ENCODE measurements around the gene ULK4.
"Not testable (repeated sequence)": the region's sequence is repeated elsewhere in the genome, so short reads cannot be mapped to it uniquely, and the experiment has no call there.

GRCh38 chr3:41675102-41675501, 286.8 kb downstream of the ULK4 start:
- TF ChIP-seq, protein P1, sequence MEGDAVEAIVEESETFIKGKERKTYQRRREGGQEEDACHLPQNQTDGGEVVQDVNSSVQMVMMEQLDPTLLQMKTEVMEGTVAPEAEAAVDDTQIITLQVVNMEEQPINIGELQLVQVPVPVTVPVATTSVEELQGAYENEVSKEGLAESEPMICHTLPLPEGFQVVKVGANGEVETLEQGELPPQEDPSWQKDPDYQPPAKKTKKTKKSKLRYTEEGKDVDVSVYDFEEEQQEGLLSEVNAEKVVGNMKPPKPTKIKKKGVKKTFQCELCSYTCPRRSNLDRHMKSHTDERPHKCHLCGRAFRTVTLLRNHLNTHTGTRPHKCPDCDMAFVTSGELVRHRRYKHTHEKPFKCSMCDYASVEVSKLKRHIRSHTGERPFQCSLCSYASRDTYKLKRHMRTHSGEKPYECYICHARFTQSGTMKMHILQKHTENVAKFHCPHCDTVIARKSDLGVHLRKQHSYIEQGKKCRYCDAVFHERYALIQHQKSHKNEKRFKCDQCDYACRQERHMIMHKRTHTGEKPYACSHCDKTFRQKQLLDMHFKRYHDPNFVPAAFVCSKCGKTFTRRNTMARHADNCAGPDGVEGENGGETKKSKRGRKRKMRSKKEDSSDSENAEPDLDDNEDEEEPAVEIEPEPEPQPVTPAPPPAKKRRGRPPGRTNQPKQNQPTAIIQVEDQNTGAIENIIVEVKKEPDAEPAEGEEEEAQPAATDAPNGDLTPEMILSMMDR (IDR thresholded peaks at IDR 0.05), result not testable (repeated sequence)
- TF ChIP-seq RCOR1 (IDR thresholded peaks at IDR 0.05; ENCODE audit: low read length); EZH2phosphoT487 (IDR thresholded peaks at IDR 0.05; ENCODE audit: borderline replicate concordance, low read depth); TAF1 (IDR thresholded peaks at IDR 0.05; ENCODE audit: borderline replicate concordance, low read depth, low read length); YY1 (IDR thresholded peaks at IDR 0.05; ENCODE audit: low read depth): not testable (repeated sequence)
- TF ChIP-seq, protein P2, sequence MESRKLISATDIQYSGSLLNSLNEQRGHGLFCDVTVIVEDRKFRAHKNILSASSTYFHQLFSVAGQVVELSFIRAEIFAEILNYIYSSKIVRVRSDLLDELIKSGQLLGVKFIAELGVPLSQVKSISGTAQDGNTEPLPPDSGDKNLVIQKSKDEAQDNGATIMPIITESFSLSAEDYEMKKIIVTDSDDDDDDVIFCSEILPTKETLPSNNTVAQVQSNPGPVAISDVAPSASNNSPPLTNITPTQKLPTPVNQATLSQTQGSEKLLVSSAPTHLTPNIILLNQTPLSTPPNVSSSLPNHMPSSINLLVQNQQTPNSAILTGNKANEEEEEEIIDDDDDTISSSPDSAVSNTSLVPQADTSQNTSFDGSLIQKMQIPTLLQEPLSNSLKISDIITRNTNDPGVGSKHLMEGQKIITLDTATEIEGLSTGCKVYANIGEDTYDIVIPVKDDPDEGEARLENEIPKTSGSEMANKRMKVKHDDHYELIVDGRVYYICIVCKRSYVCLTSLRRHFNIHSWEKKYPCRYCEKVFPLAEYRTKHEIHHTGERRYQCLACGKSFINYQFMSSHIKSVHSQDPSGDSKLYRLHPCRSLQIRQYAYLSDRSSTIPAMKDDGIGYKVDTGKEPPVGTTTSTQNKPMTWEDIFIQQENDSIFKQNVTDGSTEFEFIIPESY (IDR thresholded peaks at IDR 0.05; ENCODE audit: borderline replicate concordance, low read depth), result not testable (repeated sequence)
- TF ChIP-seq, protein P3, sequence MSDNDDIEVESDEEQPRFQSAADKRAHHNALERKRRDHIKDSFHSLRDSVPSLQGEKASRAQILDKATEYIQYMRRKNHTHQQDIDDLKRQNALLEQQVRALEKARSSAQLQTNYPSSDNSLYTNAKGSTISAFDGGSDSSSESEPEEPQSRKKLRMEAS (IDR thresholded peaks at IDR 0.05; ENCODE audit: low read depth), result not testable (repeated sequence)
- TF ChIP-seq, protein P4, sequence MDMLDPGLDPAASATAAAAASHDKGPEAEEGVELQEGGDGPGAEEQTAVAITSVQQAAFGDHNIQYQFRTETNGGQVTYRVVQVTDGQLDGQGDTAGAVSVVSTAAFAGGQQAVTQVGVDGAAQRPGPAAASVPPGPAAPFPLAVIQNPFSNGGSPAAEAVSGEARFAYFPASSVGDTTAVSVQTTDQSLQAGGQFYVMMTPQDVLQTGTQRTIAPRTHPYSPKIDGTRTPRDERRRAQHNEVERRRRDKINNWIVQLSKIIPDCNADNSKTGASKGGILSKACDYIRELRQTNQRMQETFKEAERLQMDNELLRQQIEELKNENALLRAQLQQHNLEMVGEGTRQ (IDR thresholded peaks at IDR 0.05; ENCODE audit: borderline replicate concordance, low read depth, low read length), result not testable (repeated sequence)
